HepG2 (cell line): ENCODE results near the gene NEURL2. TPM values are rescaled to one million over a fixed set of nuclear protein-coding genes. Genes with fewer than 3 reads are reported as not detected.

Experiments
- ARNT2 ChIP-seq: sonication (generic); formaldehyde crosslinking; IDR thresholded peaks from 2 replicates; pipeline ENCODE4 v1.8.0; 2022; ENCODE audit warnings: mild to moderate bottlenecking, low read depth, missing genetic modification reagents, moderate library complexity
- HMG20B ChIP-seq: conservative IDR thresholded peaks from 2 replicates; pipeline ENCODE4 v1.6.1; 2016; ENCODE audit warnings: missing genetic modification reagents, missing compliant biosample characterization
- NR2F1 ChIP-seq, 2 experiments: fragments of 450-650 bp in 1 of 2; formaldehyde crosslinking in 1 of 2; IDR thresholded peaks; 2 replicates each; pipeline versions ENCODE4 v1.5.0 to v1.6.1; 2016 to 2020; ENCODE audit warnings: mild to moderate bottlenecking in 1 of 2, missing compliant biosample characterization in 1 of 2, missing genetic modification reagents in 1 of 2, moderate library complexity in 1 of 2
- PLRG1 ChIP-seq: fragments of 450-650 bp; conservative IDR thresholded peaks from 2 replicates; pipeline ENCODE4 v1.6.1; 2016
- RXRA ChIP-seq: sonication (generic); formaldehyde crosslinking; IDR thresholded peaks from 2 replicates; pipeline ENCODE4 v1.5.1; 2020; ENCODE audit warnings: missing genetic modification reagents
- SSRP1 ChIP-seq: IDR thresholded peaks from 2 replicates; pipeline ENCODE4 v1.6.1; 2016; ENCODE audit warnings: control low read depth
- ZNF260 ChIP-seq: sonication (generic); formaldehyde crosslinking; IDR thresholded peaks from 2 replicates; pipeline ENCODE4 v1.4.0; 2020; ENCODE audit warnings: missing genetic modification reagents, low read depth, mild to moderate bottlenecking, borderline replicate concordance
- polyA plus RNA-seq, 8 experiments: library from polyadenylated mRNA; depleted of rRNA in 3 of 8; stranded (reverse) in 7 of 8; unstranded in 1 of 8; fragments of >200 nt; fragmentation: Illumina TruSeq in 4 of 8; extraction: Trizol in 4 of 8; gene quantifications; 2 replicates each; pipeline versions ENCODE4 v1.2.1 to v1.2.3, GENCODE V29; 2011 to 2016; ENCODE audit warnings: low read depth in 4 of 8, missing spikeins in 1 of 8, mixed read lengths in 1 of 8; ENCODE audit not compliant: insufficient read depth in 1 of 8
- total RNA-seq, 5 experiments: library from RNA; depleted of rRNA; stranded (reverse); fragments of >200 nt; fragmentation: Illumina TruSeq; extraction: Trizol; gene quantifications; 2 replicates each; pipeline ENCODE4 v1.2.3, GENCODE V29; 2016; ENCODE audit warnings: low read depth in 1 of 5
- TF ChIP-seq, protein P1 (sequence below): sonication (generic); formaldehyde crosslinking; IDR thresholded peaks from 2 replicates; pipeline ENCODE4 v1.4.0; 2020; ENCODE audit warnings: missing genetic modification reagents
- TF ChIP-seq, protein P2 (sequence below): IDR thresholded peaks from 2 replicates; pipeline ENCODE4 v1.6.1; 2012; ENCODE audit warnings: low read depth, low read length, improper control_type of control experiment
- TF ChIP-seq, protein P3 (sequence below): sonication (generic); formaldehyde crosslinking; IDR thresholded peaks from 2 replicates; pipeline ENCODE4 v1.5.0; 2020; ENCODE audit warnings: missing genetic modification reagents
- TF ChIP-seq, protein P4 (sequence below): sonication (generic); formaldehyde crosslinking; IDR thresholded peaks from 2 replicates; pipeline ENCODE4 v1.4.0; 2020; ENCODE audit warnings: missing genetic modification reagents
- TF ChIP-seq, protein P5 (sequence below): sonication (generic); formaldehyde crosslinking; IDR thresholded peaks from 2 replicates; pipeline ENCODE4; 2020; ENCODE audit warnings: missing genetic modification reagents, mild to moderate bottlenecking, borderline replicate concordance
- TF ChIP-seq, protein P6 (sequence below): IDR thresholded peaks from 2 replicates; pipeline ENCODE4 v1.6.1; 2016; ENCODE audit warnings: missing genetic modification reagents, missing compliant biosample characterization

The NEURL2 gene
- total and polyA plus RNA-seq, 2 of the 13 experiments (the other 11 are each of a cell fraction or from before 2014, with no cell fraction given) = 7.2 to 9.7 TPM

DNA sequence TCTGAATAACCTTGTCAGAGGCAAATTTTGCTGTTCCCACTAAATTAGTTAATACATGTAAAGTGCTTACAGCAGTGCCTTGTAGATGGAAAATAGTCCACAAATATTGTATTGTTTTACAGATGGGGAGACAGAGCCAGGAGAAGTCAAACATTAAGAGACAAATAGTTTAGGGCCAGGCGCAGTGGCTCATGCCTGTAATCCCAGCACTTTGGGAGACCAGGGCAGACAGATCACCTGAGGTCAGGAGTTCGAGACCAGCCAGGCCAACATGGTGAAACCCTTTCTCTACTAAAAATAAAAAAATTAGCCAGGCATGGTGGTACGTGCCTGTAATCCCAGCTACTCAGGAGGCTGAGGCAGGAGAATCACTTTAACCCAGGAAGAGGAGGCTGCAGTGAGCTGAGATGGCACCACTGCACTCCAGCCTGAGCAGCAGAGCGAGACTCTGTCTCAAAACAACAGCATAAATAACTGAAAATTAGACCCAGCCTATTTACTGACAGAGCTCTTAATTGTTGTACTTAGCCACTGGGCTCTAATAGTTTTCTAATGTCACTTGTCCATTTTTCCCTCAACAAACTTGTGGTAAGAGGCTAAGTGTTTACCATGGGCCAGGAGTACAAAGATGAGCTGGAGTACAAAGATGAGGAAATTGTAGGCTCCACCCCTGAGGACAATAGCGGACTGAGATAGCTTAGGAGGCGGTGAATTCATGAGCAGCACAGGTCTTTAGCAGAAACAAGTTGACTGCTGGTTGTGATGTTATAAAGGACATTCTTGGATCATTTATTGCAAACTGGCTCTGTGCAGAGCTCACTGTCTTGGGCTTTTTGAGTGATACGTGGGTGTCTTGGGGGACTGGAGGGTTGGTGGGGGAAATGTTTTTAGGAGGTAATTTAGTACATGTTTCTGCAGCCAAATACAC, 27.2 kb downstream of the NEURL2 start (continued):
- TF ChIP-seq, protein P1, sequence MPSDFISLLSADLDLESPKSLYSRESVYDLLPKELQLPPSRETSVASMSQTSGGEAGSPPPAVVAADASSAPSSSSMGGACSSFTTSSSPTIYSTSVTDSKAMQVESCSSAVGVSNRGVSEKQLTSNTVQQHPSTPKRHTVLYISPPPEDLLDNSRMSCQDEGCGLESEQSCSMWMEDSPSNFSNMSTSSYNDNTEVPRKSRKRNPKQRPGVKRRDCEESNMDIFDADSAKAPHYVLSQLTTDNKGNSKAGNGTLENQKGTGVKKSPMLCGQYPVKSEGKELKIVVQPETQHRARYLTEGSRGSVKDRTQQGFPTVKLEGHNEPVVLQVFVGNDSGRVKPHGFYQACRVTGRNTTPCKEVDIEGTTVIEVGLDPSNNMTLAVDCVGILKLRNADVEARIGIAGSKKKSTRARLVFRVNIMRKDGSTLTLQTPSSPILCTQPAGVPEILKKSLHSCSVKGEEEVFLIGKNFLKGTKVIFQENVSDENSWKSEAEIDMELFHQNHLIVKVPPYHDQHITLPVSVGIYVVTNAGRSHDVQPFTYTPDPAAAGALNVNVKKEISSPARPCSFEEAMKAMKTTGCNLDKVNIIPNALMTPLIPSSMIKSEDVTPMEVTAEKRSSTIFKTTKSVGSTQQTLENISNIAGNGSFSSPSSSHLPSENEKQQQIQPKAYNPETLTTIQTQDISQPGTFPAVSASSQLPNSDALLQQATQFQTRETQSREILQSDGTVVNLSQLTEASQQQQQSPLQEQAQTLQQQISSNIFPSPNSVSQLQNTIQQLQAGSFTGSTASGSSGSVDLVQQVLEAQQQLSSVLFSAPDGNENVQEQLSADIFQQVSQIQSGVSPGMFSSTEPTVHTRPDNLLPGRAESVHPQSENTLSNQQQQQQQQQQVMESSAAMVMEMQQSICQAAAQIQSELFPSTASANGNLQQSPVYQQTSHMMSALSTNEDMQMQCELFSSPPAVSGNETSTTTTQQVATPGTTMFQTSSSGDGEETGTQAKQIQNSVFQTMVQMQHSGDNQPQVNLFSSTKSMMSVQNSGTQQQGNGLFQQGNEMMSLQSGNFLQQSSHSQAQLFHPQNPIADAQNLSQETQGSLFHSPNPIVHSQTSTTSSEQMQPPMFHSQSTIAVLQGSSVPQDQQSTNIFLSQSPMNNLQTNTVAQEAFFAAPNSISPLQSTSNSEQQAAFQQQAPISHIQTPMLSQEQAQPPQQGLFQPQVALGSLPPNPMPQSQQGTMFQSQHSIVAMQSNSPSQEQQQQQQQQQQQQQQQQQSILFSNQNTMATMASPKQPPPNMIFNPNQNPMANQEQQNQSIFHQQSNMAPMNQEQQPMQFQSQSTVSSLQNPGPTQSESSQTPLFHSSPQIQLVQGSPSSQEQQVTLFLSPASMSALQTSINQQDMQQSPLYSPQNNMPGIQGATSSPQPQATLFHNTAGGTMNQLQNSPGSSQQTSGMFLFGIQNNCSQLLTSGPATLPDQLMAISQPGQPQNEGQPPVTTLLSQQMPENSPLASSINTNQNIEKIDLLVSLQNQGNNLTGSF (CRISPR knock-in tag) = no peak
- TF ChIP-seq, protein P2, sequence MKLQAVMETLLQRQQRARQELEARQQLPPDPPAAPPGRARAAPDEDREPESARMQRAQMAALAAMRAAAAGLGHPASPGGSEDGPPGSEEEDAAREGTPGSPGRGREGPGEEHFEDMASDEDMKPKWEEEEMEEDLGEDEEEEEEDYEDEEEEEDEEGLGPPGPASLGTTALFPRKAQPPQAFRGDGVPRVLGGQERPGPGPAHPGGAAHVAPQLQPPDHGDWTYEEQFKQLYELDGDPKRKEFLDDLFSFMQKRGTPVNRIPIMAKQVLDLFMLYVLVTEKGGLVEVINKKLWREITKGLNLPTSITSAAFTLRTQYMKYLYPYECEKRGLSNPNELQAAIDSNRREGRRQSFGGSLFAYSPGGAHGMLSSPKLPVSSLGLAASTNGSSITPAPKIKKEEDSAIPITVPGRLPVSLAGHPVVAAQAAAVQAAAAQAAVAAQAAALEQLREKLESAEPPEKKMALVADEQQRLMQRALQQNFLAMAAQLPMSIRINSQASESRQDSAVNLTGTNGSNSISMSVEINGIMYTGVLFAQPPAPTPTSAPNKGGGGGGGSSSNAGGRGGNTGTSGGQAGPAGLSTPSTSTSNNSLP = no peak; the same call in 1 of the 2 replicates
- TF ChIP-seq HMG20B (CRISPR knock-in tag) (0 out of 2 replicates have a peak, but pooled peaks have one; percentile 50), ZNF260 (no peak), NR2F1 (CRISPR knock-in tag; IDR thresholded peaks at IDR 0.05) (no peak), PLRG1 (no peak), ARNT2 (CRISPR knock-in tag) (0 out of 2 replicates have a peak, but pooled peaks have one; percentile 20), RXRA (0 out of 2 replicates have a peak, but pooled peaks have one; percentile 33), SSRP1 (0 out of 2 replicates have a peak, but pooled peaks have one; percentile 33)
- TF ChIP-seq, protein P3, sequence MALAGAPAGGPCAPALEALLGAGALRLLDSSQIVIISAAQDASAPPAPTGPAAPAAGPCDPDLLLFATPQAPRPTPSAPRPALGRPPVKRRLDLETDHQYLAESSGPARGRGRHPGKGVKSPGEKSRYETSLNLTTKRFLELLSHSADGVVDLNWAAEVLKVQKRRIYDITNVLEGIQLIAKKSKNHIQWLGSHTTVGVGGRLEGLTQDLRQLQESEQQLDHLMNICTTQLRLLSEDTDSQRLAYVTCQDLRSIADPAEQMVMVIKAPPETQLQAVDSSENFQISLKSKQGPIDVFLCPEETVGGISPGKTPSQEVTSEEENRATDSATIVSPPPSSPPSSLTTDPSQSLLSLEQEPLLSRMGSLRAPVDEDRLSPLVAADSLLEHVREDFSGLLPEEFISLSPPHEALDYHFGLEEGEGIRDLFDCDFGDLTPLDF (CRISPR knock-in tag) = no peak
- TF ChIP-seq, protein P4, sequence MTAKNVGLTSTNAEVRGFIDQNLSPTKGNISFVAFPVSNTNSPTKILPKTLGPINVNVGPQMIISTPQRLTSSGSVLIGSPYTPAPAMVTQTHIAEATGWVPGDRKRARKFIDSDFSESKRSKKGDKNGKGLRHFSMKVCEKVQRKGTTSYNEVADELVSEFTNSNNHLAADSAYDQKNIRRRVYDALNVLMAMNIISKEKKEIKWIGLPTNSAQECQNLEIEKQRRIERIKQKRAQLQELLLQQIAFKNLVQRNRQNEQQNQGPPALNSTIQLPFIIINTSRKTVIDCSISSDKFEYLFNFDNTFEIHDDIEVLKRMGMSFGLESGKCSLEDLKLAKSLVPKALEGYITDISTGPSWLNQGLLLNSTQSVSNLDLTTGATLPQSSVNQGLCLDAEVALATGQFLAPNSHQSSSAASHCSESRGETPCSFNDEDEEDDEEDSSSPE (CRISPR knock-in tag) = no peak; the same call in 1 of the 2 replicates
- TF ChIP-seq, protein P5, sequence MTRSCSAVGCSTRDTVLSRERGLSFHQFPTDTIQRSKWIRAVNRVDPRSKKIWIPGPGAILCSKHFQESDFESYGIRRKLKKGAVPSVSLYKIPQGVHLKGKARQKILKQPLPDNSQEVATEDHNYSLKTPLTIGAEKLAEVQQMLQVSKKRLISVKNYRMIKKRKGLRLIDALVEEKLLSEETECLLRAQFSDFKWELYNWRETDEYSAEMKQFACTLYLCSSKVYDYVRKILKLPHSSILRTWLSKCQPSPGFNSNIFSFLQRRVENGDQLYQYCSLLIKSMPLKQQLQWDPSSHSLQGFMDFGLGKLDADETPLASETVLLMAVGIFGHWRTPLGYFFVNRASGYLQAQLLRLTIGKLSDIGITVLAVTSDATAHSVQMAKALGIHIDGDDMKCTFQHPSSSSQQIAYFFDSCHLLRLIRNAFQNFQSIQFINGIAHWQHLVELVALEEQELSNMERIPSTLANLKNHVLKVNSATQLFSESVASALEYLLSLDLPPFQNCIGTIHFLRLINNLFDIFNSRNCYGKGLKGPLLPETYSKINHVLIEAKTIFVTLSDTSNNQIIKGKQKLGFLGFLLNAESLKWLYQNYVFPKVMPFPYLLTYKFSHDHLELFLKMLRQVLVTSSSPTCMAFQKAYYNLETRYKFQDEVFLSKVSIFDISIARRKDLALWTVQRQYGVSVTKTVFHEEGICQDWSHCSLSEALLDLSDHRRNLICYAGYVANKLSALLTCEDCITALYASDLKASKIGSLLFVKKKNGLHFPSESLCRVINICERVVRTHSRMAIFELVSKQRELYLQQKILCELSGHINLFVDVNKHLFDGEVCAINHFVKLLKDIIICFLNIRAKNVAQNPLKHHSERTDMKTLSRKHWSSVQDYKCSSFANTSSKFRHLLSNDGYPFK (CRISPR knock-in tag) = peak; percentile 62; the same call in 1 of the 2 replicates
- TF ChIP-seq, protein P6, sequence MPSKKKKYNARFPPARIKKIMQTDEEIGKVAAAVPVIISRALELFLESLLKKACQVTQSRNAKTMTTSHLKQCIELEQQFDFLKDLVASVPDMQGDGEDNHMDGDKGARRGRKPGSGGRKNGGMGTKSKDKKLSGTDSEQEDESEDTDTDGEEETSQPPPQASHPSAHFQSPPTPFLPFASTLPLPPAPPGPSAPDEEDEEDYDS = peak; percentile 77
